Hindlimb muscle (tissue), 1 donor: Measurements from ENCODE around the gene ALK. TPM values are rescaled to one million over a fixed set of nuclear protein-coding genes. Genes with fewer than 3 reads are reported as not detected.

Experiments used
- DNase-seq: peaks from one replicate; pipeline ENCODE4 v3.0.0-alpha.2; 2013
- polyA plus RNA-seq: library from polyadenylated mRNA; unstranded; fragments of 120-200 nt; gene quantifications from one replicate; pipeline ENCODE4 v1.2.1, GENCODE V29; 2013; ENCODE audit not compliant: insufficient read length

Gene ALK
- polyA plus RNA-seq, 1 donor = 0.18 TPM

GRCh38 chr2:29706171-29706720 lies 215.1 kb downstream of the ALK start:
- DNase-seq = no peak

- DNase-seq = no peak
These were observed 215.8 kb downstream of the ALK start for GRCh38 chr2:29705616-29706015.

- no peak for DNase-seq
These were observed 218.1 kb downstream of the ALK start for GRCh38 chr2:29703336-29703735.

- no peak for DNase-seq
These were observed 219.1 kb downstream of the ALK start for GRCh38 chr2:29702276-29702675.

GRCh38 chr2:29700560-29700959 lies 220.8 kb downstream of the ALK start:
- no peak for DNase-seq

- no peak for DNase-seq
These were observed 222.3 kb downstream of the ALK start for GRCh38 chr2:29699045-29699444.

- DNase-seq = no peak
These were observed 223.2 kb downstream of the ALK start for GRCh38 chr2:29698216-29698615.

GRCh38 chr2:29697715-29698114 lies 223.7 kb downstream of the ALK start:
- peak; percentile 42 for DNase-seq

- no peak for DNase-seq
These were observed 224.2 kb downstream of the ALK start for GRCh38 chr2:29697181-29697580.

- no peak for DNase-seq
These were observed 226.6 kb downstream of the ALK start for GRCh38 chr2:29694741-29695140.

- DNase-seq = no peak
These were observed 229.9 kb downstream of the ALK start for GRCh38 chr2:29691391-29691950.

GRCh38 chr2:29689666-29690065 lies 231.7 kb downstream of the ALK start:
- no peak for DNase-seq

- no peak for DNase-seq
These were observed 233.0 kb downstream of the ALK start for GRCh38 chr2:29688429-29688828.

GRCh38 chr2:29687121-29687520 lies 234.3 kb downstream of the ALK start:
- DNase-seq = no peak

- DNase-seq = no peak
These were observed 244.4 kb downstream of the ALK start for GRCh38 chr2:29676886-29677453.

GRCh38 chr2:29664578-29664977 lies 256.8 kb downstream of the ALK start:
- DNase-seq = no peak

GRCh38 chr2:29663268-29663667 lies 258.1 kb downstream of the ALK start:
- DNase-seq = no peak

- no peak for DNase-seq
These were observed 258.5 kb downstream of the ALK start for GRCh38 chr2:29662861-29663260.

- DNase-seq = no peak
These were observed 261.2 kb downstream of the ALK start for GRCh38 chr2:29660201-29660600.

GRCh38 chr2:29659178-29659577 lies 262.2 kb downstream of the ALK start:
- no peak for DNase-seq

GRCh38 chr2:29657674-29658073 lies 263.7 kb downstream of the ALK start:
- peak; percentile 15 for DNase-seq

- DNase-seq = no peak
These were observed 265.8 kb downstream of the ALK start for GRCh38 chr2:29655391-29656086.

- DNase-seq = no peak
These were observed 270.7 kb downstream of the ALK start for GRCh38 chr2:29650631-29651097.

GRCh38 chr2:29644949-29645348 lies 276.4 kb downstream of the ALK start:
- no peak for DNase-seq
